HuH-7 (cell line): Measurements from ENCODE around the gene SIX4.
A peak's percentile ranks its signal among the peaks of the same experiment; 100 is the strongest.

ENCODE experiments used
- DNase-seq: peaks from one replicate; pipeline ENCODE4 v3.0.0; 2011; ENCODE audit warnings: low spot score

SIX4 gene

DNA sequence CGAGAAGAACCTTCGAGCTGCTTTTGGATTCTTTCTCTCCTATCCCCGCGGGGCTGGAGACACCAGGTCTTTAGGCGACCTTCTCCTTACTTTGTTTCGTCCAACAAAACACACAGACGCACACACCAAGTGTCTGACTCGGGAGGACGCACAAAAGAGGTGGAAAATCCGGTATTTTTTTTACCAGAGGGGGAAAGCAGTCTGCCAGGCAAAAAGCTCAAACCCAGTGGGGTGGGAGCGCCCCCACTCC lies 2.1 kb downstream of the SIX4 start:
- DNase-seq = no peak

- peak; percentile 70 for DNase-seq
These were observed 2.6 kb downstream of the SIX4 start for GRCh38 chr14:60721326-60722106.

GRCh38 chr14:60720962-60721325 lies 3.2 kb downstream of the SIX4 start:
- no peak for DNase-seq

- DNase-seq = no peak
These were observed 3.8 kb downstream of the SIX4 start for GRCh38 chr14:60720391-60720790.

DNA sequence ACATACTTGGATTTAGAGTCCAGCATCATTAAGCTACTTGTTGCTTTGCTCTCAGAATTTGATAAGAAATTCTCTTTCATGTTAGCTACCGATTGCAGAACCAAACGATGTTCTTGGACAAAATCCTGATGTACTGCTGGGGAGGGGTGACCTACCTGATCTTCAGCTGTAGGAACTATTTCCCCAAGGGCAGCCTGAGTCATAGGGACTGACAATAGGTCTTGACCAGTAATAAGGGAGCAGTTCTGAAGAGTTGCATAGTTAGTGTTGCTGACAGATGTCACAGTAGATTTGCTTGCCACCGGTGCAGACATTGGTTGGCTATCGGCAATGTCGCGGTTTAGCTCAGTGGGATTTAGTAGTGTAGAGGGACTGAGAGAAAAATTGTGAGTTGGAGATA lies 10.6 kb downstream of the SIX4 start:
- DNase-seq = no peak

DNA sequence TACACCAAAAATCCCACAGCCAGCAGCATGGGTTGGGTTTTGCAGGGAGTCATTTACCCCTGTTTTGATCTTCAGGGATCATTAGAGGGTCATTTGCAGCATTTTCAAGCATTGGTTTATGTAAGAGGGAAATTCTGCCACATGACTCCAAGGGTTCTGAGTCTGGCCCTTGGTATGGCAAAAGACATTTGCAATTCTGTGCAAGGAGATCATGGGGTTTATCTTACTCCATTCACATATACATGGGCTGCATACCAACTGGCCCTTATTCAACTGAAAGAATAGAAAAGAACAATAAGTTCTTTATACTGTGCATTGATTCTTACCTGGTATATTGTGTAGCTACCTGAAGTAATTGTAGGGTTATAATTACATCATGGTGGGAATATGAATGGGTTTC lies 13.7 kb downstream of the SIX4 start:
- DNase-seq = no peak

GRCh38 chr14:60707858-60708257 lies 16.3 kb downstream of the SIX4 start:
- no peak for DNase-seq

GRCh38 chr14:60705100-60705499 lies 19.1 kb downstream of the SIX4 start:
- DNase-seq = no peak

DNA sequence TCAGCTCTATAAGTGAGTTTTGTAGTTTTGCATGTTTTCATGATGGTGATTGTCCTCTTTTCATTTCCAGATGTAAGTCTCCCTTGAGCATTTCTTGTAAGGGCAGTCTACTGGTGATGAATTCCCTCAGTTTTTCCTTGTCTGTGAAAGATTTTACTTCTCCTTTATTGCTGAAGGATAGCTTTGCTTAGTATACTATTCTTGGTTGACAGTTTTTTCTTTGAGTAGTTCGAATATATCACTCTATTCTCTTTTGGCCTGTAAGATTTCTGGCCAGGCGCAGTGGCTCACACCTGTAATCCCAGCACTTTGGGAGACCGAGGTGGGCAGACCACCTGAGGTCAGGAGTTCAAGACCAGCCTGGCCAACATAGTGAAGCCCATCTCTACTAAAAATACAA lies 23.6 kb downstream of the SIX4 start:
- DNase-seq = no peak

DNA sequence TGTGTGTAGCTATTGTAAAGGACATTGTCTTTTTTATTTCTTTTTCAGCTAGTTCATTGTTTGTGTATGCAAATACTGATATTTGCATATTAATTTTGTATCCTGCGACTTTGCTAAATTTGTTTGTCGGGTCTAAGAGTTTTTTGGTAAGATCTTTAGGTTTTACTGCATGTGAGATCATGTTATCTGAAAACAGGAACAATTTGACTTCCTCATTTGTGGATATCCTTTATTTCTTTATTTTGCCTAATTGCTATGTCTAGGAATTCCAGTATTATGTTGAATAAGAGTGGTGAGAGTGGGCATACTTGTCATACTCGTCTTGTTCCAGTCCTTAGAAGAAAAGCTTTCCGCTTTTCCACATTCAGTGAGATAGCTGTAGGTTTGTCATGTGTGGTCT lies 28.8 kb downstream of the SIX4 start:
- DNase-seq = no peak

- no peak for DNase-seq
These were observed 32.6 kb downstream of the SIX4 start for GRCh38 chr14:60691383-60692113.

GRCh38 chr14:60686865-60687264 lies 37.3 kb downstream of the SIX4 start:
- DNase-seq = no peak

DNA sequence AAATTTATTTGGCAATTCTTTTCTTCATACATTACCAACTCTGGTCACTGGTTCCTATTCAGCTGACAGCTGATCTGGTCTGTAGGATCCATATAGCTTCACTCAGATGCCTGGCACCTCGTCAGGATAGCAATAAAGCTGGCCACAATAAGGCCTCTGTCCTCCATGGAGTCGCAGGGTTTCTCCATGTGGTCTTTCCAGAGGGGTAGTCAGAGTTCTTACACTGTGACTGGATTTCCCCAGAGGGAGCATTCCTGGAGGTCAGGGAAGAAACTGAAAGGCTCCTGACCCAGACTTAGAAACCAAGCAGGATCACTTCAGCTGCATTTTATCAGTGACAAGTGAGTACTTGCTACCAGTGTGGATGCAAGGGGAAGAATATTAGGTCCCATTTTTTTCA lies 39.9 kb downstream of the SIX4 start:
- DNase-seq = no peak

GRCh38 chr14:60681271-60681670 lies 42.9 kb downstream of the SIX4 start:
- no peak for DNase-seq

GRCh38 chr14:60680511-60680910 lies 43.6 kb downstream of the SIX4 start:
- DNase-seq = no peak

- no peak for DNase-seq
These were observed 44.4 kb downstream of the SIX4 start for GRCh38 chr14:60679566-60680258.

DNA sequence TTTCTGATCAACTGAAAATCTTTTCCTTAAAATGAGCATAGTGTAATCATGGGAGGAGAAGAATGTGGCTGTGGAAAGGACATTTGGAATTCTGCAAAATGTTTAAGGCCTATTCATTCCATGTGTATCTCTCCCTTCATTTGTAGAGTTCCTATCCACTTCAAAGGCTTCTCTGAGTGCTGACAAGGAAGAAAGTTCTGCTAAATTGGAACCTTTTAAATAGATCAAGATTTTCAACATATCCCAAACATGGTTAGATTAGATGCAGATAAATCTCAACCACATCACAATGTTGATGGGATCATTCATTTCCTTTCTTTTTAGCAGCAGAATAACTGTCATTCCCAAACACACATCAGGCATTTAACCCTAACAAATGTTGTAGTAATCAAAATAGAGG lies 46.5 kb downstream of the SIX4 start:
- DNase-seq = no peak

DNA sequence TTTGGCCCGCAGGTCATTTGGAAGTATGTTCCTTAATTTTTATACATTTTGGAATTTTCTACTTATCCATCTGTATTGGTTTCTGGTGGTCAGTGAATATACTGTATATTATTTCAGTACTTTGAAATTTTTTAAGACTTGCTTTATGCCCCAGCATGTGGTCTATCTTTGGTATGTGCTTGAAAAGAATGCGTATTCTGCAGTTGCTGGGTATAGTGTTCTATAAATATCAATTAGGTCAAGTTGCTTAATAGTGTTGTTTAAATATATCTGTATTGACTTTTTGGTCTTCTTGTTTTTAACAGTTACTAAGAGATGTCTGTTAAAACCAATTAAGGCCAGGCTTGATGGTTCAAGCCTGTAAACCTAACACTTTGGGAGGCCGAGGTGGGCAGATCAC lies 53.2 kb downstream of the SIX4 start:
- no peak for DNase-seq

- DNase-seq = no peak
These were observed 55.6 kb downstream of the SIX4 start for GRCh38 chr14:60668431-60669112.

DNA sequence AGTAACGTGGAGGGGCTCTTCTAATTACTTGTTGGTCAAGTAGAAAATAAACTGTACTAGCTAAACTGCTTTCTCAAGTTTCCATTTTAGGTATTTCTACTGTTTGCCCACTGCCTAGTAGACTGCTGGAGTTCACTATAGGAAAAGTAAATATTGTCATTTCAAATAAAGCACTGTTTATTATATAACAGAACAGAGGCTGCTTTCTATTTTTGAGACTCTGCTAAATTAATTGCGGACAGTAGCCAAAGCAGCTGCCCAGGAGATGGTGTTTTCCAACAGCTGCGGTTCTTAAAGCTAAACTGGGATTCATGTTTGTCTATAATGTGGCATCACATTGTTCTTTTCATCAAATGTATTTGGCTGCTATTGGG lies 59.0 kb downstream of the SIX4 start:
- DNase-seq = no peak

DNA sequence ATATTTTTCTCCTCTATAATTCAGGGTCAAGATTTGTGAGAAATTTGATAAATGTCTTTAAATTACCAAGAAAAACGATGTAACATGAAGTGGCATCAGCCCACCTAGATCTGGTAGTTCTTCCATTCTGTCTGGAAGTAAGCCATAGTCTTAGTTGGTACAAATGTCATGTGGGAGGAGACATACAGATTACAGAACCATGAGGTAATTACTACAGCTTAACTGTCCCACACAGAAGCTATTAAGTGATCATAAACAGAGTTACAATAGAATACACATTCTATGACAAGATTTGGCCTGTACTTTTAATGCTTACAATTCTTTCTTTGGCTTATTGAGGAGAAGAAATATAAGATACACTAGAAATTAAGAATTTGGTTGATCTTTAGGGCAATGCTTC lies 61.2 kb downstream of the SIX4 start:
- DNase-seq = no peak

DNA sequence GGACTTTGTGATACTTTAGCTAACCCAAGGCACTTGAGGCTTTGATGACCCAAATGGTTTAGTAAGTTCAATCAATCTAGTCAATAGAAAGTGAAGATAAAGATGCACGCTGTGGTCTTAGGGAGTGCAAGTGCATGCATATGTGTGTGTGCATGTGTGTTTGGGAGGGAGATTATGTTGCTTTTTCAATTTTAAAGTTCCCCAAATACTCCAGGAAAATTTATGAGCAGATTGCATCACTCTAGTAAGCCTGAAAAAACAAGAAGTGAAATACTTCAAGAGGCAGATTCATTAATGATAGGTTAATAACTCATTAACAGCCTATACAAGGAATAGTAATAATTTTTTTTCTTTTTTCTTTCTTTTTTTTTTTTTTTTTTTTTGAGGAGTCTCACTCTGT lies 62.4 kb downstream of the SIX4 start:
- DNase-seq = no peak
